ENCODE measurements around the gene U2AF2. TPM values are rescaled to one million over a fixed set of nuclear protein-coding genes. Genes with fewer than 3 reads are reported as not detected.

U2AF2 gene
- polyA plus RNA-seq, 1 of the 3 experiments (the other 2 are of a cell fraction), result 321 TPM

DNA sequence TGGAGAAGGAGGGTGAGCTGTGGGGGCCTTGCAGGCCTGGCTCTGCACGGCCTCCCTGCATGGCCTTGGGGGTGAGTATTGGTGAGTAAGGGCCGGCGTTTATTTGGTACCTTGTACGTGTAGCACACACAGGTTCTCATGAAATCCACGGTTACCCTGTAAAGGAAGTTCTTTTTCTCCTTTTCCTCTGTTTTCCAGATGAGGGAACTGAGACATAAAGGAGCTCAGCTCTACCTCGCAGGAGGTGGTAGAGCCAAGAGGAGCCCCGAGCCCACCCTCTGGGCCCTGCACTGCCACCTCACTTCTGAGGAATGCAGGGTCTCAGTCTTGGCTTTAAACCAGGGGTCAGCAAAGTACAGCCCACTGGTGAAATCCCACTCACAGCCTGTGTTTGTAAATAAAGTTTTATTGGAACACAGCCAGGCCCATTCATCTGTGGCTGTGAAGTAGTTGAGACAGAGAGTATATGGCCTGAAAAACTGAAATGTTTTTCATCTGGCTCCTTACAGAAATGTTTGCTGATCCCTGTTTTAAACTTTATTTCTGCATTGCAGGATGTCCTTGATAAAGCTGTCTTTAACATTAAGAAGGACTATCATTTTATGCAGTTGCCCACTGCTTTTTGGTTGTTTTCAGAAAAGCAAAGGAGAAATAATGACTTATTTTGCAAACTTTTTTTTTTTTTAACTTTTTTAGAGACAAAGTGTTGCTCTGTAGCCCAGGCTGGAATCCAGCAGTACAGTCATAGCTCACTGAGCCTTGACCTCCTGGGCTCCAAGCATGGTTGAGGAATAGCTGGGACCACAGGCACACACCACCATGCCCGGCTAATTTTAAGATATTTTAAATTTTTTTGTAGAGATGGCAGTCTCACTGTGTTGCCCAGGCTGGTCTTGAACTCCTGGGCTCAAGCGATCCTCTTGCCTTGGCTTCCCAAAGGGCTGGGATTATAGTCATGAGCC, 26.6 kb downstream of the U2AF2 start:
- ChIA-PET POLR2A (no interaction called here), CTCF (interaction anchor here (0.7 to 1.8 kb wide), 5 partner anchors 10 to 49 kb away, joined by 3 to 7 read pairs (median 4); no protein-coding TSS in a partner anchor)
- Histone ChIP-seq H3K4me1 (ENCODE audit: control insufficient read depth in 1 of 2, insufficient read depth in 2 of 2, low read depth in 1 of 2, low read length in 1 of 2) (peaks cover 0 to 15% of the 10 kb centered on the region in 2 experiments; a peak in 2 of 4 replicates), H3K36me3 (replicated peaks in 1 of 2; ENCODE audit: control insufficient read depth in 1 of 2, insufficient read depth in 2 of 2, low read length in 1 of 2) (peaks cover 21 to 64% of the 10 kb centered on the region in 2 experiments), H3K9me2 (no peaks in the 10 kb centered on the region), H3K9me3 (no peaks in the 10 kb centered on the region), H3F3A (replicated peaks; ENCODE audit: insufficient read depth) (no peaks in the 10 kb centered on the region), H3K27me3 (ENCODE audit: insufficient read depth) (no peaks in the 10 kb centered on the region), H3K9ac (no peak overlapping the region), H4K20me1 (ENCODE audit: insufficient read depth) (peaks cover 93% of the 10 kb centered on the region), H2AFZ (ENCODE audit: low read depth) (no peak overlapping the region), H3K79me2 (ENCODE audit: insufficient read depth) (peaks cover 94% of the 10 kb centered on the region), H3K4me2 (no peak overlapping the region), H3K4me3 (ENCODE audit: low read depth in 2 of 2, low read length in 1 of 2) (no peak overlapping the region), H3K27ac (ENCODE audit: low read depth in 2 of 2, low read length in 1 of 2) (no peak overlapping the region)
- DNase-seq, result no peak
- WGBS (ENCODE audit: low lambda C conversion rate), result 96% methylated on average over 9 of the region's 9 CpGs
- TF ChIP-seq RCOR1 (IDR thresholded peaks at IDR 0.05; ENCODE audit: low read length) (no peak), ZBTB33 (IDR thresholded peaks at IDR 0.05; ENCODE audit: borderline replicate concordance, low read depth) (no peak), TCF12 (IDR thresholded peaks at IDR 0.05) (no peak), USF1 (IDR thresholded peaks at IDR 0.05; ENCODE audit: borderline replicate concordance, low read depth) (no peak), MEF2A (IDR thresholded peaks at IDR 0.05; ENCODE audit: borderline replicate concordance, low read depth) (no peak), GABPA (IDR thresholded peaks at IDR 0.05; ENCODE audit: low read depth) (no peak), ELF1 (IDR thresholded peaks at IDR 0.05) (no peak), SMC3 (IDR thresholded peaks at IDR 0.05; ENCODE audit: low read depth, low read length) (no peak), USF2 (IDR thresholded peaks at IDR 0.05; ENCODE audit: borderline replicate concordance, low read depth, low read length) (no peak), RFX5 (IDR thresholded peaks at IDR 0.05; ENCODE audit: low read length) (no peak), JUND (IDR thresholded peaks at IDR 0.05) (no peak), NFIC (IDR thresholded peaks at IDR 0.05; ENCODE audit: borderline replicate concordance) (no peak), REST (IDR thresholded peaks at IDR 0.05; ENCODE audit: low read depth, low read length) (no peak), FOSL2 (IDR thresholded peaks at IDR 0.05; ENCODE audit: borderline replicate concordance, low read depth) (no peak), TAF1 (IDR thresholded peaks at IDR 0.05; ENCODE audit: borderline replicate concordance, low read depth, low read length) (no peak), TEAD4 (IDR thresholded peaks at IDR 0.05; ENCODE audit: borderline replicate concordance, insufficient read depth) (no peak), NRF1 (IDR thresholded peaks at IDR 0.05; ENCODE audit: low read depth, low read length) (no peak)
- TF ChIP-seq, protein P1, sequence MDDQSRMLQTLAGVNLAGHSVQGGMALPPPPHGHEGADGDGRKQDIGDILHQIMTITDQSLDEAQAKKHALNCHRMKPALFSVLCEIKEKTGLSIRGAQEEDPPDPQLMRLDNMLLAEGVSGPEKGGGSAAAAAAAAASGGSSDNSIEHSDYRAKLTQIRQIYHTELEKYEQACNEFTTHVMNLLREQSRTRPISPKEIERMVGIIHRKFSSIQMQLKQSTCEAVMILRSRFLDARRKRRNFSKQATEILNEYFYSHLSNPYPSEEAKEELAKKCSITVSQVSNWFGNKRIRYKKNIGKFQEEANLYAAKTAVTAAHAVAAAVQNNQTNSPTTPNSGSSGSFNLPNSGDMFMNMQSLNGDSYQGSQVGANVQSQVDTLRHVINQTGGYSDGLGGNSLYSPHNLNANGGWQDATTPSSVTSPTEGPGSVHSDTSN (IDR thresholded peaks at IDR 0.05), result no peak
- TF ChIP-seq, protein P2, sequence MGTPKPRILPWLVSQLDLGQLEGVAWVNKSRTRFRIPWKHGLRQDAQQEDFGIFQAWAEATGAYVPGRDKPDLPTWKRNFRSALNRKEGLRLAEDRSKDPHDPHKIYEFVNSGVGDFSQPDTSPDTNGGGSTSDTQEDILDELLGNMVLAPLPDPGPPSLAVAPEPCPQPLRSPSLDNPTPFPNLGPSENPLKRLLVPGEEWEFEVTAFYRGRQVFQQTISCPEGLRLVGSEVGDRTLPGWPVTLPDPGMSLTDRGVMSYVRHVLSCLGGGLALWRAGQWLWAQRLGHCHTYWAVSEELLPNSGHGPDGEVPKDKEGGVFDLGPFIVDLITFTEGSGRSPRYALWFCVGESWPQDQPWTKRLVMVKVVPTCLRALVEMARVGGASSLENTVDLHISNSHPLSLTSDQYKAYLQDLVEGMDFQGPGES (IDR thresholded peaks at IDR 0.05; ENCODE audit: low read depth, low read length), result no peak
